Kidney glomerular epithelial cell (primary cell): ENCODE measurements around the gene CDADC1.
"Not testable (repeated sequence)": the region's sequence is repeated elsewhere in the genome, so short reads cannot be mapped to it uniquely, and the experiment has no call there.

Experiments
- DNase-seq: peaks from one replicate; lab custom pipeline; 2025; lab: John Stamatoyannopoulos, UW

CDADC1 gene

DNA sequence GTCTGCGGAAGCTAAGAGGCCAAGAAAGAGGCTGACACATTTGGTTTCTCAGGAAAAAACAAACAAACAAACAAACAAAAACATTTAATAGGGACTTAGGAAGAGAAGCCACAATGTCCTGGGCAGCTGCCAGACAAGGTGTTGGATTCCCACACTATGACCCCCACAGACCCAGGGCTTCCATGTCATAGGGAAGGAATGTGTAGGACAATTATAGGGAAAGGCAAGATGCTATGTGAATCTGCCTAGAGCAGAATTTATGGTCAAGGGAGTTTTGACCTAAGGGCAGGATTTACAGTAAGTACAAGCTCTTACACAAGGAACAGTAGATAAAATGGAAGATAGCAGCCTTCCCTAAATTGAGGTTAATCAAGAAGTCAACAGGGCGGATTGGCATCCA lies 9.1 kb upstream of the CDADC1 start:
- DNase-seq = no peak

DNA sequence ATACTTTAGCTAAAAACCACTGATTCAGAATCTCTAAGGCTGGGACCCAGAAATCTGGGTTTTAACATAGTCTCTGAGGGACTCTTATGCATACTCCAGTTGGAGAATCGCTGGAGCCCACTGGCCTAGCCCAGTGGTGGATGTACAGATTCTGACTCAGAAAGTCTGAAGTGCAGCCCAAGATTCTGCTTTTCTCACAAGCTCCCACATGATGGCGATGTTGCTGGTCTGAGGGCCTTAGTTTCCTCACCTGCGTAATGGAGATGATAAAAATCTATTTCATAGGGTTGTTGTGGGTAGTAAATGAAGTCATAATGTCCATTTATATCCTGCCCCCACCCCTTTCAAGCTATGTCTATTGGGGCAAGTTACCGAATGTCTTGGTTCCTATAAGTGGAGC lies 7.7 kb upstream of the CDADC1 start:
- no peak for DNase-seq

GRCh38 chr13:49241296-49241695 lies 6.4 kb upstream of the CDADC1 start:
- no peak for DNase-seq

- no peak for DNase-seq
These were observed 2.6 kb upstream of the CDADC1 start for GRCh38 chr13:49245101-49245500.

DNA sequence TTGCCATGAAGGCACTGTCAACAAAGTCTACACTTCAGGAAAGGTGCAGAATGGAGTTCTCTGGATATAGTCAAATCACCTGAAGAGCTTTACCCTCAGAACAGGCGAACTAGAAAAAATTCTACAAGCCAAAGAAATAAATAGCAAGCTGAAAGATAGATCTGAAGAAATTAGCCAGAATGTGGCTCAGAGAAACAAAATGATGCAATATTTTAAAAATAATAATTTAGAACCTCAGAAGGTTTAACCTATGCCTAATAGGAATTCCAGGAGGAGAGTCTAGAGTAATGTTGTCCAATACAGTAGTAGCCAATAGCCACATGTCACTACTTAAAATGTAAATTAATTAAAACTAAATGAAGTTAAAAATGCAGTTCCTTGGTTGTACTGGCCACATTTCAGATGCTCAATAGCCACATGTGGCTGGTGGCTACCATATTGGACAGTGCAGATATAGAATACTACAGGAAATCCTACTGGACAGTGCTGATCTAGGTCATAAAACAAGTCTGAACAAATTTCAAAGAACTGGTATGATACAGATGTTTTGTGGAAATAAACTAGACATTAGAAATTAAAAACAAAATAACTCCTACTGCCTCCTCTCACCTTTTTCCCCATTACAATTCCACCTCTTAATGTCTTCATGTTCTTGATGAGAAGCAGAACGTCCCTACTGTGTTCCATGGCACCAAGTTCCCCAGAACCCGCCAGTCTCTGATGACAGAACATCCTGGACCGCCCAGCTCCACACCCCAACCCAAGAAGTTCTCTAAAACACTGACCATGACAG lies 679 bp upstream of the CDADC1 start:
- peak; percentile 53 for DNase-seq

- no peak for DNase-seq
These were observed 887 bp downstream of the CDADC1 start for GRCh38 chr13:49248622-49249002.

GRCh38 chr13:49251326-49251725 lies 3.6 kb downstream of the CDADC1 start:
- DNase-seq = no peak

- no peak for DNase-seq
These were observed 5.6 kb downstream of the CDADC1 start for GRCh38 chr13:49253310-49253709.

- no peak for DNase-seq
These were observed 6.3 kb downstream of the CDADC1 start for GRCh38 chr13:49254007-49254406.

DNA sequence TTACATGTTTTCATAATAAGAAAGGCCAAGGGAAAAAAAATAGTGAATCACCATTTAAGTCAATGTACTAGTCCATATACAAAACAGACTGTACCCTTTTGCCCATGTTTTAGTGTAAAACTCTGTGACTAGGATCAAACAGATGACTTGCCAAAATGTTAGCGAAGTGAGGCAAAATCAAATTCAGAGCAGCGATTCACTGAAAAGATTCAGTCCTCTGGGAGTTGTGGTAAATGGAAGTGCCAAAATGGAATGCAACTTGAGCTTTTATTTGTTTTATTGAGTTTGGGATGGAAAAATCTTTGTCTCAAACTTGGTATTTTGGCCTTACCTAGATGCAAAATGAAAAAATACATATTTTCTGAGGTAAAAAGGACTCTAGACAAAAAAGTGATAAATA lies 9.1 kb downstream of the CDADC1 start:
- no peak for DNase-seq

- no peak for DNase-seq
These were observed 10.5 kb downstream of the CDADC1 start for GRCh38 chr13:49258089-49258796.

DNA sequence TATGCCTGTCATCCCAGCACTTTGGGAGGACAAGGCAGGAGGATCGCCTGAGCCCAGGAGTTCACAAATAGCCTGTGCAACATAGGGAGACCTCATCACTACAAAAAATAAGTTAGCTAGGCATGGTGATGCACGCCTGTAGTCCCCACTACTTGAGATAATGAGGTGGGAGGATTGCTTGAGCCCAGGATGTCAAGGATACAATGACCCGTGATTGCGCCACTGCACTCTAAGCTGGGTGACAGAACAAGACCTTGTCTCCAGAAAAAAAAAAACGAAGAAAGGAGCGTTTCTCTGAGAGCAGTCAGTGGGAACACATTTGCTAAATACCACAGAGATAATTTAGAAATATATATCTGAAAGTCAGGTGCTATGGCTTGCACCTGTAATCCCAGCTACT lies 11.9 kb downstream of the CDADC1 start:
- no peak for DNase-seq

- DNase-seq = no peak
These were observed 14.9 kb downstream of the CDADC1 start for GRCh38 chr13:49262634-49263033.

DNA sequence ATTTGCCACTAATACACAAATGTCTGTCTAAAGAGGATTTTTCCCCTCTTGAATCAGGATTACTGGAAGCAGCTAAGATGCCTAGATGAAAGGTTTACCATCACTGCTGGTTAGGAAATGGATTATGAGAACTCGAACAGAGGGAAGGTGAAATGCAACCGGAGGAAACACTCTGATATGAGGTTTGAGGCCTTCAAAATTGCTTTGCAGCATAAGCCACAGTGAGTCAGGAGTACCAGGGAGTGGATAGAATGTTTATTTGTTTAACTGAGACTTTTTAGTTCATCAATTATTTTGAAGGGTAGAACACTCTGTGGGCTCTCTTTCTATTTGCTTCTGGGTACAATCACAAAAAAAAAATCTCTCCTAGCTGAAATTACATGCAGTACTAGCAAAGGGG lies 18.1 kb downstream of the CDADC1 start:
- no peak for DNase-seq

DNA sequence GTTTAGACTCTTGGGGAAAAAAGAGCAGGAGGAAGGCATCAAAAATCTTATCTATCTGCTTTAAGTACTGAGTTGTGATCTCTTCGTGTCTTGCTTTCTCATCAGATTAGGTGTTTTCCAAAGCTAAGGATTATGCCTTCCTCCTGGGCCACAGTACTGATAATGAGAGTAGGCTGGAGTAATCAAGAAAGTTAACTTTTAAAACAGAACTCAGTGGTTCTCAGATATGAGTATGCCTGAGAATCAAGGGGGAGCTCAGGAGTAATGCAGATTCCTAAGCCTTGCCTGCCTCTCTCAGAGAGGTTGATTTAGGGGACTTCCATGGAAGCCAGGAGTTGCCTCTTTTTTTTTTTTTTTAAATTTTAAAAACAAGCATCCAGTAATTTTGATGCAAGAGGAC lies 23.5 kb downstream of the CDADC1 start:
- no peak for DNase-seq

DNA sequence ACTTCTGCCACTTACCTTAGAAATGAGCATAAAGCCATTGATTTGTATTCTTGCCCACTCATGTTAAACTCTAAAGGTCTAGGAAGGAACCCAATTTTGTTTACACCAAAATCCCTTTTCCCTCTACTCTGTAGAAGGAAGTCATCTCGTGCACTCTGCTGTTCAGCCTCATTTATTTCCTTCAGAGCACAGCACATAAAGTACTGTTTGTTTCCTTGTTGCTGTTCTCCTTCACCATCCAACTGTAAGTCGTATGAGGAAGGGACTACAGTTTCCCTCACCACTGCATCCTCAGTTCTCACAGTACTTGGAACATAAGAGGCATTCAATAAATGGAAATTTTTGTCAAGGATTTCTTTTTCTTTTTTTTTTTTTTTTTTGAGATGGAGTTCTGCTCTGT lies 24.6 kb downstream of the CDADC1 start:
- no peak for DNase-seq

DNA sequence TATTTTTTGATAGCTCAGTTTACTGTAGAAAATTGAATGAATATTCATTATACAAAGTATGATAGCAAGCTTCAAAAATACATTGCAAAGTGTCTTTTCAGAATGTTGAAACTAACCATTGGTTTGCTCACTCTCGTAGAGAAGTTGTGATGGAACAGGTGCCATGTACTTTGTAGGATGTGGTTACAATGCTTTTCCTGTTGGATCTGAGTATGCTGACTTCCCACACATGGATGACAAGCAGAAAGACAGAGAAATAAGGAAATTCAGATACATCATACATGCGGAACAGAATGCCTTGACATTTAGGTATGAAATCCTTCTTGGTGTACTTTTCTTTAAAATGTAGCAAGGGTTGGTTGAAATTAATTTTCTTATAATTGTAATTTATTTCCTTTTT lies 30.5 kb downstream of the CDADC1 start:
- DNase-seq = no peak

GRCh38 chr13:49279112-49279511 lies 31.4 kb downstream of the CDADC1 start:
- DNase-seq = no peak

DNA sequence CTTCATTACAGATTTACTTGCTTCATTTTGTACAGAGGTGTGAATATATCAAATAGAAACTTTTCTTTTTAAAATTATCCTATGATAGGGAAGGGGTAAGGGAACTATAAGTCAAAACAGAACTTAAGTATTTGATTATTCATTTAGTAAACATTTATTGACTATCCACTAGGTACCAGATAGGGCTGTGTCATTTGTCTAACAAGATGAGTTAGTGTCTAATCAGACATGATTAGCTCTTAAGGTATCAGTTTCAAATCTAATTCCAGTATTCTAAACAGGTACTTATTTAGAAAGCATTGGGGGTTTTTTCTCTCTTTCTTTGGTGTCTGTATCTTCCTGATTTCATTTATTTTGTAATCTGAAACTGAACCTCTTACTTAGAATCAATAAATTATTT lies 32.2 kb downstream of the CDADC1 start:
- DNase-seq = no peak

GRCh38 chr13:49287995-49288394 lies 40.3 kb downstream of the CDADC1 start:
- DNase-seq = no peak

- no peak for DNase-seq
These were observed 40.7 kb downstream of the CDADC1 start for GRCh38 chr13:49288458-49288857.

- no peak for DNase-seq
These were observed 45.2 kb downstream of the CDADC1 start for GRCh38 chr13:49292742-49293486.

- DNase-seq = not testable (repeated sequence)
These were observed 47.0 kb downstream of the CDADC1 start for GRCh38 chr13:49294723-49295122.
